Measurements from ENCODE around the gene MYADM.
A peak's percentile ranks its signal among the peaks of the same experiment; 100 is the strongest.

Gene MYADM

DNA sequence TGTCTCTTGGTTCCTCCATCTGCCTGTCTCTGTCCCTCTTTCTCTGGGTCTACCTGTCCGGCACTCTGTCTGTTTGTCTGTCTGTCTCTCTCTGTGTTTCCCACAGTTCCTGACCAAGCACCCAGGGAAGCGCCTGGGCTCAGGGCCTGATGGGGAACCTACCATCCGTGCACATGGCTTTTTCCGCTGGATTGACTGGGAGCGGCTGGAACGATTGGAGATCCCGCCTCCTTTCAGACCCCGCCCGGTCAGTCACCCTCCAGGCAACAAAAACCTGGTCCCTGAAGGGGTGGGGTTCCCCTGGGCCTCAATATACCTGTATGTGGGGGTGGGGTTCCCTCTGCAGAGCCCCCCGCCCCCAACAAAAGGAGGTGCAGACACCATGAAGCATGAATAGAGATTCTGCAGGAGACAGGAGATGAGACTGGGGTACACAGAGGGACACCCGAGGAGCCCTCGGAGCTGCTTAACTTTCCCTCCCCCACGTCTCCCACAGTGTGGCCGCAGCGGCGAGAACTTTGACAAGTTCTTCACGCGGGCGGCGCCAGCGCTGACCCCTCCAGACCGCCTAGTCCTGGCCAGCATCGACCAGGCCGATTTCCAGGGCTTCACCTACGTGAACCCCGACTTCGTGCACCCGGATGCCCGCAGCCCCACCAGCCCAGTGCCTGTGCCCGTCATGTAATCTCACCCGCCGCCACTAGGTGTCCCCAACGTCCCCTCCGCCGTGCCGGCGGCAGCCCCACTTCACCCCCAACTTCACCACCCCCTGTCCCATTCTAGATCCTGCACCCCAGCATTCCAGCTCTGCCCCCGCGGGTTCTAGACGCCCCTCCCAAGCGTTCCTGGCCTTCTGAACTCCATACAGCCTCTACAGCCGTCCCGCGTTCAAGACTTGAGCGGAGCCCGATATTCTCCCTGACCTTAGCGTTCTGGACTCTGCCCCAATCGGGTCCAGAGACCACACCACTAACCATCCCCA, 38.8 kb downstream of the MYADM start:
- TF ChIP-seq, protein P1, sequence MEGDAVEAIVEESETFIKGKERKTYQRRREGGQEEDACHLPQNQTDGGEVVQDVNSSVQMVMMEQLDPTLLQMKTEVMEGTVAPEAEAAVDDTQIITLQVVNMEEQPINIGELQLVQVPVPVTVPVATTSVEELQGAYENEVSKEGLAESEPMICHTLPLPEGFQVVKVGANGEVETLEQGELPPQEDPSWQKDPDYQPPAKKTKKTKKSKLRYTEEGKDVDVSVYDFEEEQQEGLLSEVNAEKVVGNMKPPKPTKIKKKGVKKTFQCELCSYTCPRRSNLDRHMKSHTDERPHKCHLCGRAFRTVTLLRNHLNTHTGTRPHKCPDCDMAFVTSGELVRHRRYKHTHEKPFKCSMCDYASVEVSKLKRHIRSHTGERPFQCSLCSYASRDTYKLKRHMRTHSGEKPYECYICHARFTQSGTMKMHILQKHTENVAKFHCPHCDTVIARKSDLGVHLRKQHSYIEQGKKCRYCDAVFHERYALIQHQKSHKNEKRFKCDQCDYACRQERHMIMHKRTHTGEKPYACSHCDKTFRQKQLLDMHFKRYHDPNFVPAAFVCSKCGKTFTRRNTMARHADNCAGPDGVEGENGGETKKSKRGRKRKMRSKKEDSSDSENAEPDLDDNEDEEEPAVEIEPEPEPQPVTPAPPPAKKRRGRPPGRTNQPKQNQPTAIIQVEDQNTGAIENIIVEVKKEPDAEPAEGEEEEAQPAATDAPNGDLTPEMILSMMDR (conservative IDR thresholded peaks at IDR 0.05; ENCODE audit: low read depth) = peak; percentile 85
- H3K27ac ChIP-seq = no peak overlapping the region
- CTCF ChIA-PET = interaction anchor here (0.5 to 1.2 kb wide), 8 partner anchors 10 to 129 kb away, joined by 3 to 5 read pairs (median 3); no protein-coding TSS in a partner anchor
- POLR2A ChIA-PET (ENCODE audit: low non-redundant PET) = no interaction called here
- DNase-seq (ENCODE audit: low spot score) = peak; percentile 65

DNA sequence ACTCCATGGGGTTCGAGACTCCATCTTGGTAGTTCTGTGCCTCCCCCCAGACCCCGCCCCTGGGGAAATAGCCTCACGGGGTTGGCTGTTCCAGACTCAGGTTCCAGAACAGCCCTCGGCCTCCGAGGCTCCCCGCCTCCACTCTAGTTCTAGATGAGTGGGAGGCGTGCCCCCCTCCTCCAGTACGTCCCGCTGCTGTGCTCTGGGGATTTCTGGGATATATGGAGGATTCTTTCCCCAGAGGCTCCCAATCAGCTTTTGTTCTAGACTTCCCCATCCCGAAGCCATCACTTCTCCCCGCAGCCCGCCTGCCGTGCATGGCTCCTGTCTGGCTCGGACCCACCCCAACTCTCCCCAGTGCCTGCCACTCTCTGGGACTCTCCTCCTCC, 39.5 kb downstream of the MYADM start:
- TF ChIP-seq, protein P1 (conservative IDR thresholded peaks at IDR 0.05; ENCODE audit: low read depth) = no peak
- no peak for DNase-seq (ENCODE audit: low spot score)
- no peak overlapping the region for H3K27ac ChIP-seq
- CTCF ChIA-PET = interaction anchor here (0.6 to 1.2 kb wide), 5 partner anchors 10 to 201 kb away, joined by 3 to 5 read pairs (median 3); no protein-coding TSS in a partner anchor
- POLR2A ChIA-PET (ENCODE audit: low non-redundant PET) = no interaction called here

DNA sequence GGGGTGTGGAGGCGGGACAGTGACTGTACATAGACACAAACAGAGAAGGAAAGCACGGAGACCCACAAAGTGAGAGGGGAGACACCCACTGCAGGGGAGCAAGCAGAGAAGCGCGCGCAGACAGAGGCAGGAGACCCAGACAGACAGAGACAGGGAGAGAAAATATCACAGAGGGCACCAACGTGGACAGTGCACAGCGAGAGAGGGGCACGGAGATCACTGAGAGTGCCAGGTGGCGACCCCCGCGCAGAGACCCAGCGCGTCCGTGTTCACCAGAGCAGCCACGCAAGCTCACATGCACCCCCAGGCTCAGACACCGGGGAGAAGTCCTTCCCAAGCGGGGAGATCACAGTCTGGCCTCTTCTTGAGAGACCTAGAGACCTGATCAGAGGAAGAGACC, 40.0 kb downstream of the MYADM start:
- no peak overlapping the region for H3K27ac ChIP-seq
- no peak for DNase-seq (ENCODE audit: low spot score)
- TF ChIP-seq, protein P1 (conservative IDR thresholded peaks at IDR 0.05; ENCODE audit: low read depth) = no peak
- CTCF ChIA-PET = interaction anchor here (0.6 to 1.2 kb wide), 3 partner anchors 9 to 200 kb away, joined by 3 to 5 read pairs (median 5); no protein-coding TSS in a partner anchor
- POLR2A ChIA-PET (ENCODE audit: low non-redundant PET) = no interaction called here

DNA sequence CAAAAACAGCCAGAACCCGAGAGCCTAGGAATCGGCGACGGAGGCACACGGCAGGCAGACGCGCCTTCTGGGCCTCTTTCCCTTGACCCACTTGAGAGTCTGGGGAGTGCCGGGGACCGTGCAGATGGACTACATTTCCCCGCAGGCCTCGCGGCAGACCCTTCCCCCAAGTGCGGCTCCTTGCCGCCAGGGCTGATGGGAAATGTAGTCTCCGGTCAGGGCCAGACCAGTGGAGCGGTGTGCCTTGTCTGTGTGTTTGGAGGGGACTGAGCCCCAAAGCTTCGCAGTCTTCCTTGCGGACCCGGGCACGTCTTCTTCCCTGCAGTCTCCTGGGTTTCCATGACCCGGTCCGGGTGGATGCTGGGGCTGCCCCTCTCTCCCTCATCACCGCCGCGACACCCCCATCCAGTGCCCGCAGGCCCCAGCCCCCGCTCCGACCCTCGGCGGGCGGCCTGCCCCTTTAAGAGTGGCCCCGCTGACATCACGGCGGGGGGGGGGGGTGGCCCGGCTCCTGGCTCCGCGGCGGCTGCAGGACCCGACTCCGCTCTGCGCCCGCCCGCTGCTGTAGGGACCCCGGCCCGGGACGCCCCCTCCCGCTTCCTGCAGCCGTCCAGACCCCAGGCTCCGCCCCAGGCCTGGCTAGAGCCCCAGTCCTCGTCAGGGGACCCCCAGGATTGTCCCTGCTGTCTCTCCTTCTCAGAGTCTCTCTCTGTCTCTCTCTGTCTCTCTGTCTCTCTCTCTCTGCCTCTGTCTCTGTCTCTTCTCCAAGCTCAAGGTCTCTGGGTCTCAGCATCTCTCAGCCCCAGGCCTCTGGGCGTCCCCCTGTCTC, 40.6 kb downstream of the MYADM start:
- H3K27ac ChIP-seq = no peak overlapping the region
- DNase-seq (ENCODE audit: low spot score) = peak; percentile 39
- CTCF ChIA-PET = interaction anchor here (1.2 kb wide), 1 partner anchor 8 kb away, joined by 3 read pairs; no protein-coding TSS in a partner anchor
- TF ChIP-seq, protein P1 (conservative IDR thresholded peaks at IDR 0.05; ENCODE audit: low read depth) = no peak
- POLR2A ChIA-PET (ENCODE audit: low non-redundant PET) = no interaction called here

DNA sequence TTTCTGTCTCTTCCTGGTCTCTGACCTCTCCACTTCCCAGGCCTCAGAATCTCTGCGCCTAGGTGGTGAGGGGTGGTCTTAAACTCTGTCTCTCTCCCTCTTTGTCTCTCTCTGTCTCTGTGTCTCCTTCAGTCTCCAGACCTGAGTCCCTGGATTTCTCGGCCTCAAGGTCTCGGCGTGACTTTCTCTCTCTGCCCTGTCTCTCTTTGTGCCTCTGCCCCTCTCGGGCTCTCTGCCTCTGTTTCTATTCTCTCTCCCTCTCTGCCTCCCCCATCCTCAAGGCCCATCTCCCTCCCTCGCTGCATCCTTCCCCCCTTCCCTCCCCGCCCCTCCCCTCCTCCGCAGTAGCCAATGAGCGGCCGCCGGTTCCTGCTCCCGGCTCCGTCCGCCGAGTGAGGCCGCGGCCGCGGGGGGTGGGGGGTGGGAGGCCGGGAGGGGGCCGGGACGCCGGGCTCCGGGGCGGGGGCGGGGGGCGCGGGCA, 41.3 kb downstream of the MYADM start, which contains the start of gene CACNG7:
Gene CACNG7 (plus strand): TSS at position 344 of the 481 bp plus-strand sequence. CDS start 3,554 bp downstream, outside the sequence.
- no peak within 1 kb of the TSS for H3K27ac ChIP-seq
- no peak for DNase-seq (ENCODE audit: low spot score)
- TF ChIP-seq, protein P1 (conservative IDR thresholded peaks at IDR 0.05; ENCODE audit: low read depth) = no peak
- POLR2A ChIA-PET (ENCODE audit: low non-redundant PET) = no interaction called here
- CTCF ChIA-PET = no interaction called here
